Astrocyte (in vitro differentiated cells and primary cell): ENCODE measurements around the gene GBX1. TPM values are rescaled to one million over a fixed set of nuclear protein-coding genes. Genes with fewer than 3 reads are reported as not detected.

Experiments used
- DNase-seq: peaks from one replicate; pipeline ENCODE4 v3.0.0-alpha.2; 2010; ENCODE audit warnings: low read depth
- FAIRE-seq: peaks from 2 replicates; lab custom pipeline; 2011; peaks lifted over from hg19 to GRCh38; lab: Jason Lieb, UNC
- H2AFZ ChIP-seq: 2 replicates; pipeline ENCODE4 v1.6.0; 2012; ENCODE audit warnings: low read depth, low read length, inconsistent platforms
- H3K27ac ChIP-seq: 2 replicates; pipeline ENCODE4 v1.5.1; 2011; ENCODE audit warnings: low read depth, low read length, inconsistent platforms
- H3K27me3 ChIP-seq: 2 replicates; pipeline ENCODE4 v1.6.0; 2011; ENCODE audit warnings: low read length, inconsistent platforms; ENCODE audit not compliant: insufficient read depth
- H3K36me3 ChIP-seq: 2 replicates; pipeline ENCODE4 v1.5.1; 2011; ENCODE audit warnings: low read length, inconsistent platforms; ENCODE audit not compliant: insufficient read depth
- H3K4me1 ChIP-seq: 2 replicates; pipeline ENCODE4 v1.5.1; 2011; ENCODE audit warnings: low read length, inconsistent platforms; ENCODE audit not compliant: insufficient read depth
- H3K4me2 ChIP-seq: 2 replicates; pipeline ENCODE4 v1.6.0; 2012; ENCODE audit warnings: low read length, inconsistent platforms
- H3K4me3 ChIP-seq: 2 replicates; pipeline ENCODE4 v1.5.1; 2011; ENCODE audit warnings: low read depth, mild to moderate bottlenecking, low read length, inconsistent platforms; ENCODE audit not compliant: insufficient read depth
- H3K79me2 ChIP-seq: 2 replicates; pipeline ENCODE4 v1.6.0; 2012; ENCODE audit warnings: mild to moderate bottlenecking, low read length, inconsistent platforms; ENCODE audit not compliant: insufficient read depth
- H3K9ac ChIP-seq: 2 replicates; pipeline ENCODE4 v1.6.0; 2012; ENCODE audit warnings: mild to moderate bottlenecking, low read length, inconsistent platforms
- H3K9me3 ChIP-seq: 2 replicates; pipeline ENCODE4 v1.5.1; 2012; ENCODE audit warnings: low read depth, mild to moderate bottlenecking, low read length, inconsistent platforms; ENCODE audit not compliant: insufficient read depth
- H4K20me1 ChIP-seq: 2 replicates; pipeline ENCODE4 v1.6.0; 2012; ENCODE audit warnings: low read length, inconsistent platforms; ENCODE audit not compliant: insufficient read depth
- H3K27ac Mint-ChIP-seq: one replicate; pipeline ENCODE4 v1.8.0; 2021; ENCODE audit warnings: mild to moderate bottlenecking, mixed read lengths; ENCODE audit not compliant: unreplicated experiment
- H3K27me3 Mint-ChIP-seq: one replicate; pipeline ENCODE4 v1.8.0; 2021; ENCODE audit warnings: low read depth, mixed read lengths; ENCODE audit not compliant: unreplicated experiment
- H3K36me3 Mint-ChIP-seq: one replicate; pipeline ENCODE4 v1.8.0; 2021; ENCODE audit warnings: low read depth, mixed read lengths; ENCODE audit not compliant: unreplicated experiment
- H3K4me1 Mint-ChIP-seq: one replicate; pipeline ENCODE4 v1.8.0; 2021; ENCODE audit warnings: low read depth, mixed read lengths; ENCODE audit not compliant: unreplicated experiment
- H3K4me3 Mint-ChIP-seq: one replicate; pipeline ENCODE4 v1.8.0; 2021; ENCODE audit warnings: mild to moderate bottlenecking, moderate library complexity, mixed read lengths; ENCODE audit not compliant: unreplicated experiment
- H3K9me3 Mint-ChIP-seq: one replicate; pipeline ENCODE4 v1.8.0; 2021; ENCODE audit warnings: mild to moderate bottlenecking, mixed read lengths; ENCODE audit not compliant: unreplicated experiment
- CTCF ChIP-seq: IDR thresholded peaks from 2 replicates; pipeline ENCODE4 v1.5.1; 2011; ENCODE audit warnings: low read depth, mild to moderate bottlenecking, inconsistent platforms, low read length, moderate library complexity; ENCODE audit not compliant: insufficient read depth
- EZH2 ChIP-seq: IDR thresholded peaks from 2 replicates; pipeline ENCODE4 v1.6.1; 2012; ENCODE audit warnings: mild to moderate bottlenecking, low read length, inconsistent platforms; ENCODE audit not compliant: insufficient read depth
- total RNA-seq: library from RNA; stranded (reverse); gene quantifications from 2 replicates; pipeline ENCODE4 v1.2.1, GENCODE V29; 2021

Gene GBX1
- total RNA-seq, 1 donor from 2014 or later = not detected

DNA sequence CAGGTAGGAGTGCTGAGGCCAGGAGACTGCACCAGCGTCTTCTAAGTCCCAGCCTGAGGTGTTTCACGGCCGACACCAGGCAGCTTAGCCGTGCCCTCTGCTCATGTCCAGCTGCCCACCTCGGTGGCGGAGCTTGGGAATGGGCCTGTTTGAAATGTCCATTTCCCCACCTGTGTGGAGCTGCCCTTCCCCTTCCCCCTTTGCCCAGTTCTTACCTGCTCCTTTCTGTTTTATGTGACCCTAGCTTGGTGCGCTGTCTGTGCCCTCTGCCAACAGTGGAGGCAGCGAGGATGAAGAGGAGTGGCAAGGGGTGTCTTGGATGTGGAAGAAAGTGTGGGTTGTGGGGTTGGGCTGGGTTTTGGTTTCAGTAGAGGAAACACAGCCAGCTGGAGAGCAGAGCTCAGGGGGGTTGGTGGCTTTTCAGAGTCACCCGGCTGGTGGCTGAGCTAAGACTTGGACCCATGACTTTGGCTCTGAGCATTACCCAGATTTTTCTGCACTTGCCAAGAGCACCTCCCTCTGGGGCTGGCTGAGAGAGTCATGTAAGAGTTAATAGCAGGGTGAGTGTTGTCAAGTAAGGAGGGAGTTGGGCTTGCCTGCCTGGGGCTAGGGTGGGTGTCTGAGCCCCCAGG is 37.4 kb downstream of the GBX1 start:
- Mint-ChIP-seq H3K4me1 (peaks cover 10% of the 10 kb centered on the region), H3K27ac (no peak overlapping the region), H3K9me3 (no peaks in the 10 kb centered on the region), H3K4me3 (no peak overlapping the region), H3K36me3 (peaks cover 22% of the 10 kb centered on the region), H3K27me3 (no peaks in the 10 kb centered on the region)
- Histone ChIP-seq H3K9ac (no peak overlapping the region), H3K27me3 (no peaks in the 10 kb centered on the region), H3K27ac (no peak overlapping the region), H3K79me2 (no peaks in the 10 kb centered on the region), H3K36me3 (peaks cover 5% of the 10 kb centered on the region), H3K4me1 (peaks cover 7% of the 10 kb centered on the region), H3K9me3 (no peaks in the 10 kb centered on the region), H2AFZ (no peak overlapping the region), H4K20me1 (peaks cover 57% of the 10 kb centered on the region), H3K4me2 (no peak overlapping the region), H3K4me3 (no peak overlapping the region)
- FAIRE-seq (no peak), DNase-seq (no peak)
- TF ChIP-seq CTCF (no peak), EZH2 (no peak)

DNA sequence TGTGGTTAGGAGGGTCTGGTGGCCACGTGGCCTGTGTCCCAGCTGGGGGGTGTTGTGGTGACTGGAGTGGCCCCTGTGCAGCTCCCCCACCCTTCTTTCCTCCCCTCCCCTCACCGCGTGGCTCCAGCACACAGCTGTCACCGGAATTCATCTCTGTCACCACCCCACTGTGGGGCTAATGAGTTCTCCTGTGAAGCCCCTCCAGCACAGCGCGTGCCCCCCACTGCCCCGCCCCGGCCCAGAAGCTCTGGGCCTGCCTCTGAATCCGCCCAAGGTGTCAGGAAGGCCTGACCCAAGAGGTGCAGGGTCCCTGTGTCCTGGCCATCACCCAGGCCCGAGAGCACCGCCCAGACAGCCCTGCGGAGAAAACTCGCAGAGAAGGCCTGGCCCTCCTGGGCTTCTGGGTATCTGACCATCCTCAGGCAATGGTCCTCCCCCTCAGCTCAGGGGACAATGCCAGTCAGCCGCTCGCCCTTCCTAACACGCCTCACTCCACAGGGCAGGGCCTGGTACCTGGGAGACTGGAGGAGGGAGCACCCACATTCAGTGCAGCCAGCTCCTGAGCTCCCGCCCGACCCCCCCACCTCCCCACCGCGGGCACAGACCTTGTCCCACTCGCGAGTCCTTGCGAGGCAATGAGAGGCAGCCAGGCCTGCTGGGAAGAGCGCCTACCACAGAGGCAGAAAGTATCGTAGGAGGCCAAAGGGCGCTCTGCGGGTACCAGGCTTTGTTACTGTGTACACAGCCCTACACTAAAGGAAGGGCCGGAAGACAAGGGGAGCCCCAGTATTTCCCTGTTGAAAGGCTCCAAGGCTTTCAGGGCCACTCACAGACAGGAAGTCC is 38.2 kb downstream of the GBX1 start:
- no peak overlapping the region for H3K27ac Mint-ChIP-seq
- H3K79me2 ChIP-seq = no peaks in the 10 kb centered on the region
- no peak overlapping the region for H2AFZ ChIP-seq
- H3K27me3 Mint-ChIP-seq = no peaks in the 10 kb centered on the region
- H3K36me3 Mint-ChIP-seq = peaks cover 16% of the 10 kb centered on the region
- H3K4me2 ChIP-seq = no peak overlapping the region
- no peak overlapping the region for H3K27ac ChIP-seq
- peaks cover 7% of the 10 kb centered on the region for H3K4me1 ChIP-seq
- no peaks in the 10 kb centered on the region for H3K27me3 ChIP-seq
- H3K4me3 Mint-ChIP-seq = no peak overlapping the region
- TF ChIP-seq EZH2 = no peak
- no peak for TF ChIP-seq CTCF
- FAIRE-seq = no peak
- peaks cover 10% of the 10 kb centered on the region for H3K4me1 Mint-ChIP-seq
- no peak for DNase-seq
- peaks cover 63% of the 10 kb centered on the region for H4K20me1 ChIP-seq
- H3K36me3 ChIP-seq = peaks cover 12% of the 10 kb centered on the region
- H3K9me3 Mint-ChIP-seq = no peaks in the 10 kb centered on the region
- no peak overlapping the region for H3K4me3 ChIP-seq
- no peak overlapping the region for H3K9ac ChIP-seq
- H3K9me3 ChIP-seq = no peaks in the 10 kb centered on the region

- no peaks in the 10 kb centered on the region for H3K27me3 ChIP-seq
- no peak overlapping the region for H3K27ac ChIP-seq
- H3K36me3 ChIP-seq = peaks cover 13% of the 10 kb centered on the region
- TF ChIP-seq EZH2 (no peak), CTCF (no peak)
- H3K9ac ChIP-seq = no peak overlapping the region
- no peak for FAIRE-seq
- no peak overlapping the region for H3K4me3 ChIP-seq
- peaks cover 18% of the 10 kb centered on the region for H3K36me3 Mint-ChIP-seq
- no peak for DNase-seq
- peaks cover 10% of the 10 kb centered on the region for H3K4me1 Mint-ChIP-seq
- no peak overlapping the region for H3K4me2 ChIP-seq
- no peaks in the 10 kb centered on the region for H3K9me3 ChIP-seq
- H3K9me3 Mint-ChIP-seq = no peaks in the 10 kb centered on the region
- no peak overlapping the region for H2AFZ ChIP-seq
- H3K79me2 ChIP-seq = no peaks in the 10 kb centered on the region
- peaks cover 65% of the 10 kb centered on the region for H4K20me1 ChIP-seq
- no peak overlapping the region for H3K27ac Mint-ChIP-seq
- no peak overlapping the region for H3K4me3 Mint-ChIP-seq
- no peaks in the 10 kb centered on the region for H3K27me3 Mint-ChIP-seq
- peaks cover 7% of the 10 kb centered on the region for H3K4me1 ChIP-seq
Measured at GRCh38 chr7:151128716-151129115, 38.8 kb downstream of the GBX1 start.
